Stimulated activated naive CD8-positive, alpha-beta T cell treated with anti-CD3 and anti-CD28 coated beads, Interleukin-15, Interleukin-2, amounts not matched to agents 100 ng/mL and 50 ng/mL, for 24 hours (primary cell): Measurements from ENCODE around the gene DUSP23.

Source experiments
- H3K27ac Mint-ChIP-seq: one replicate; pipeline ENCODE4 v1.8.0; 2021; ENCODE audit warnings: mild to moderate bottlenecking, mixed read lengths
- H3K27me3 Mint-ChIP-seq: one replicate; pipeline ENCODE4 v1.8.0; 2021; ENCODE audit warnings: mixed read lengths
- H3K36me3 Mint-ChIP-seq: one replicate; pipeline ENCODE4 v1.8.0; 2021; ENCODE audit warnings: low read depth, mixed read lengths
- H3K4me1 Mint-ChIP-seq: one replicate; pipeline ENCODE4 v1.8.0; 2021; ENCODE audit warnings: low read depth, mixed read lengths
- H3K4me3 Mint-ChIP-seq: one replicate; pipeline ENCODE4 v1.8.0; 2021; ENCODE audit warnings: mild to moderate bottlenecking, mixed read lengths
- H3K9me3 Mint-ChIP-seq: one replicate; pipeline ENCODE4 v1.8.0; 2021; ENCODE audit warnings: mixed read lengths

DUSP23 gene

DNA sequence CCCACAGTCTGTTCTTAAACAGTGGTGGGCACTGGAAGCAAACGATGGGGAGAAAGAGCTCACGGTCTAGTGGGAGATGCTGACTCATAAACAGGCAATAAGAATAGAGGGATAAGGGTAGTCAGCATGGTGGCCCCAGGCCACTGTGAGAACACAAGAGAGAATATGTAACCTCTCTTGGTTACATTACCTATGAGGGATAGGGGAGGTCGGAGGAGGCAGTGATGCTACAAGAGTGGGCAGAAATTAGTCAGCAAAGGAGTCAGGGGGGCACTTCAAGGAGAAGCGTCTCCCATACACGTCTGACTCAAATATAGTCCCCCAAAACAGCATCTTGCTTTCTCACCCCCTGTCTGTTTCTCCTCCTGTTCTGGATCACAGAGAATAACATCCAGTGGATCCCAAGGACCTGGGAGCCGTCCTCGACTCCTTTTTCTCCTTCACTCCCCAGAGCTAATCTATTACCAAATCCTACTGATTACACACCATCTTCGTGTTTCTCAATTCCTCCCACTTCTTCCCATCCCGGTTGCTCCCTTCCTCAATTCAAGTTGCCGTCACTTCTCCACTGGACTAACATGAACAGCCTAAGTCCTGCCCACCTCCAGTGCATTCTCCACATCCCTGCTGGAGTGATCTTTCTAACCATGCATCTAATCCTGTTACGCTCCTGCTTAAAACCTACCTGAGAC is 48.0 kb downstream of the DUSP23 start:
- Mint-ChIP-seq H3K27ac (no peak overlapping the region), H3K4me3 (no peak overlapping the region)

DNA sequence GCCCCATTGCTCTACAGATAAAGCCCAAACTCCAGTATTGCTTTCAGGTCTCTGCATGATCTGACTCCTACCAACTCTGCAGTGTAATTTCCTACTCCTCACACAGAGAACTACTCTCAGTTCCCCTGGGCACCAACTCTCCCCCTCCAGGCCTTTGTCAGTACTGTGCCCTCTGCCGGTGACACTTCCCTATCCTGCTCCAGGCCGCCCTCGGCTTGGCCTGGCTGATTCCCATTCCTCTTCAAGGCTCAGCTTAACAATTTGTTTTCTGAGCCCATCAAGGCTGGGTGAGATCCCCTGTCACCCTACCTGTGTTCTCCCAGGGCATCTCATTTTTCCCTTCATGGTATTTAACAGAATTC is 48.5 kb downstream of the DUSP23 start:
- Mint-ChIP-seq H3K4me3 (no peak overlapping the region), H3K36me3 (no peaks in the 10 kb centered on the region), H3K27me3 (no peaks in the 10 kb centered on the region), H3K4me1 (peaks cover 51% of the 10 kb centered on the region), H3K27ac (no peak overlapping the region), H3K9me3 (no peaks in the 10 kb centered on the region)

More for the DNA sequence above, 48.0 kb downstream of the DUSP23 start:
- H3K36me3 Mint-ChIP-seq = no peaks in the 10 kb centered on the region
- H3K27me3 Mint-ChIP-seq = no peaks in the 10 kb centered on the region
- H3K4me1 Mint-ChIP-seq = peaks cover 54% of the 10 kb centered on the region
- H3K9me3 Mint-ChIP-seq = no peaks in the 10 kb centered on the region

DNA sequence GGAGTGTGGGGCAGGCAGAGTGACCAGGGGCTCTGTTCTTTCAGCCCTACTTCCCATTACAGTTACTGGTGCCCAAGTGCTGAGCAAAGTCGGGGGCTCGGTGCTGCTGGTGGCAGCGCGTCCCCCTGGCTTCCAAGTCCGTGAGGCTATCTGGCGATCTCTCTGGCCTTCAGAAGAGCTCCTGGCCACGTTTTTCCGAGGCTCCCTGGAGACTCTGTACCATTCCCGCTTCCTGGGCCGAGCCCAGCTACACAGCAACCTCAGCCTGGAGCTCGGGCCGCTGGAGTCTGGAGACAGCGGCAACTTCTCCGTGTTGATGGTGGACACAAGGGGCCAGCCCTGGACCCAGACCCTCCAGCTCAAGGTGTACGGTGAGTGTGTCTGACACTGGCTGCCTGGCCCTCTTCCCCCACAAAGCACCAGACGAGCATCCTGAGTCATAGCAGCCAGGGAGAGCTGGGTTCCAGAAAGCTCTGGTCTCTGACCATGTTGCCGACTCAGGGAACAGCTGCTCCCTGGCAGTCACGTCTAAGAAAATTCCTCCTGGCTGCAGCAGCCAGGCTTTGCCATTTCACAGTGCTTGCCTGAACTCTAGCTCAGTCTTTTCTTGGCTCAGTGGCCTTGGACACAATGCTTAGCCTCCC is 49.2 kb downstream of the DUSP23 start:
- Mint-ChIP-seq H3K4me1 (peaks cover 44% of the 10 kb centered on the region), H3K36me3 (no peaks in the 10 kb centered on the region), H3K9me3 (no peaks in the 10 kb centered on the region), H3K27ac (no peak overlapping the region), H3K4me3 (no peak overlapping the region), H3K27me3 (no peaks in the 10 kb centered on the region)

DNA sequence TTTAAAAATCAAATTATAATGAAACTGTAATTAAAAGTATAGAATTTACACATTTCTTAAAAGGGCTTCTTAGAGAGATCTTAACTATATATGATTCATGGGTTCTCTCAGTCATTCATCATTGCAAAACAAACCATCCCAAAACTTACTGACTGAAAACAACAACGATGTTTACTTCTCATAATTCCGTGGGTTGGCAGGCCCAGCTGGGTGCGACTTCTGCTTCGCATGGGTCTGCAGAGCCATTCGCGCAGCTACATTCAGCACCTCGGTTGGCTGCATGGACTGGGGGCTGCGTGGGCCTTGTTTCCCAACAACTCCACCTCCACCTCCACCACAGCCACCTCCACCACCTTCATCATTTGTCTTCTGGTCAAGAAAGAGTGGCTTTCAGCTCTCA is 50.0 kb downstream of the DUSP23 start:
- Mint-ChIP-seq H3K27ac (no peak overlapping the region), H3K9me3 (no peaks in the 10 kb centered on the region), H3K27me3 (no peaks in the 10 kb centered on the region), H3K4me3 (no peak overlapping the region), H3K36me3 (no peaks in the 10 kb centered on the region), H3K4me1 (peaks cover 36% of the 10 kb centered on the region)

DNA sequence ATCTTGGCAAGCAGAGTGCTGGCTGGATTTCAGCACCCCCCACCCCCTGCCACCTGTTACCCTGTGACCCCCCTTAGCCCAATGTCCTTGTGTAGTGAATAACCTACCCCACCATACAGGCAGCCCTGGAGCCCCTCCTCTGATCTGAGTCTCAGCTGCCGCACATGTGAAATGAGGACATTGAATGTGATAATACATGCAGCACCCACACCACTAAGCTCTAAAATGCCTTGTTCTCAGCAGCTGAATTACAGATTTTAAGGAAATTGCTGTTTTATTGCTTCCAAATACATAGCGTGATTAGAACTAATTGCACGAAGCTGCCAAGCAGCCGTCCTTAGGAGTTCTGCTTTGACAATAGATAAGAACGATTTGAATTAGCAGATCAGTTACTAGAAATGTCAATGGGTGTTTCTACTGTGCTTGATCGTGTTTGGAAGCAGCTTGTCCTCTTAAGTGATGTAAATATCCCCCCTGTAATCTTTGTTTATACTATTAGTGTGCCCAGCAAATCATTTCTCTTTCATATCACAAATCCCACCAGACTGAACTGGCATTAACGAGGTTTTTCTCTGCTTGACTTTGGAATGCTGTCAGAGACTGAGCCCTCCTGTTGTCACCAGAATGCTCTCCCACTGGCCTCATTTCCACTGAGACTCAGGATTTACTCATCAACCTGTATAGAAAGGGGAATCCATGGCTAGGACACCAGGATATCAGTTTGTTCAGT is 50.8 kb downstream of the DUSP23 start:
- Mint-ChIP-seq H3K4me3 (no peak overlapping the region), H3K27ac (no peak overlapping the region), H3K4me1 (peaks cover 27% of the 10 kb centered on the region), H3K27me3 (no peaks in the 10 kb centered on the region), H3K9me3 (no peaks in the 10 kb centered on the region), H3K36me3 (no peaks in the 10 kb centered on the region)
